Osteoblast (primary cell): ENCODE results near the gene HUS1B. TPM values are rescaled to one million over a fixed set of nuclear protein-coding genes. Genes with fewer than 3 reads are reported as not detected.

Experiments used
- DNase-seq: peaks from one replicate; pipeline ENCODE4 v3.0.0; 2011; ENCODE audit warnings: low spot score, mixed read lengths; ENCODE audit not compliant: insufficient read length; ENCODE audit errors: missing footprints
- H2AFZ ChIP-seq: 2 replicates; pipeline ENCODE4 v1.6.0; 2011; ENCODE audit warnings: mild to moderate bottlenecking, low read length
- H3K27ac ChIP-seq: 2 replicates; pipeline ENCODE4 v1.5.1; 2011; ENCODE audit warnings: mild to moderate bottlenecking, low read depth, low read length, moderate library complexity
- H3K27me3 ChIP-seq: 2 replicates; pipeline ENCODE4 v1.6.0; 2012; ENCODE audit warnings: mild to moderate bottlenecking, control low read depth, inconsistent platforms, low read length, moderate library complexity; ENCODE audit not compliant: insufficient read depth
- H3K36me3 ChIP-seq: 2 replicates; pipeline ENCODE4 v1.5.1; 2011; ENCODE audit warnings: mild to moderate bottlenecking, low read length, control low read depth, moderate library complexity; ENCODE audit not compliant: insufficient read depth
- H3K4me1 ChIP-seq: 2 replicates; pipeline ENCODE4 v1.5.1; 2011; ENCODE audit warnings: mild to moderate bottlenecking, low read length, control low read depth, moderate library complexity; ENCODE audit not compliant: insufficient read depth
- H3K4me2 ChIP-seq: 2 replicates; pipeline ENCODE4 v1.6.0; 2011; ENCODE audit warnings: mild to moderate bottlenecking, low read length; ENCODE audit not compliant: insufficient read depth
- H3K4me3 ChIP-seq: fragments of 200-600 bp; sonication (generic); 3 replicates; pipeline ENCODE4 v1.5.1; 2012; ENCODE audit warnings: mild to moderate bottlenecking, low read length, inconsistent platforms; ENCODE audit not compliant: insufficient read depth
- H3K79me2 ChIP-seq: 2 replicates; pipeline ENCODE4 v1.6.0; 2012; ENCODE audit warnings: mild to moderate bottlenecking, low read length, control low read depth, inconsistent platforms; ENCODE audit not compliant: insufficient read depth
- H3K9me3 ChIP-seq: 2 replicates; pipeline ENCODE4 v1.5.1; 2011; ENCODE audit warnings: low read depth, low read length, control low read depth
- H4K20me1 ChIP-seq: 2 replicates; pipeline ENCODE4 v1.6.0; 2012; ENCODE audit warnings: mild to moderate bottlenecking, low read length, control low read depth; ENCODE audit not compliant: insufficient read depth
- CTCF ChIP-seq: IDR thresholded peaks from 2 replicates; pipeline ENCODE4 v1.5.1; 2011; ENCODE audit warnings: mild to moderate bottlenecking, low read depth, low read length, moderate library complexity; ENCODE audit errors: extremely low read depth
- total RNA-seq: library from RNA; depleted of rRNA; stranded (reverse); fragments of >200 nt; gene quantifications from 2 replicates; pipeline ENCODE4 v1.2.3, GENCODE V29; 2012

Gene HUS1B
- total RNA-seq, 1 donor, result 0.72 TPM

- no peak overlapping the region for H2AFZ ChIP-seq
- H3K79me2 ChIP-seq, result no peaks in the 10 kb centered on the region
- H3K4me1 ChIP-seq, result no peaks in the 10 kb centered on the region
- H3K36me3 ChIP-seq, result peaks cover 19% of the 10 kb centered on the region
- no peaks in the 10 kb centered on the region for H4K20me1 ChIP-seq
- DNase-seq, result no peak
- no peaks in the 10 kb centered on the region for H3K27me3 ChIP-seq
- no peak overlapping the region for H3K27ac ChIP-seq
- no peak overlapping the region for H3K4me3 ChIP-seq
- TF ChIP-seq CTCF, result no peak
- H3K9me3 ChIP-seq, result no peaks in the 10 kb centered on the region
- no peak overlapping the region for H3K4me2 ChIP-seq
These were observed 46.0 kb downstream of the HUS1B start for GRCh38 chr6:610882-611281.

- DNase-seq, result no peak
- Histone ChIP-seq H3K4me1 (no peaks in the 10 kb centered on the region), H3K79me2 (no peaks in the 10 kb centered on the region), H3K36me3 (peaks cover 15% of the 10 kb centered on the region), H3K9me3 (no peaks in the 10 kb centered on the region), H2AFZ (no peak overlapping the region), H4K20me1 (no peaks in the 10 kb centered on the region), H3K27ac (no peak overlapping the region), H3K4me3 (no peak overlapping the region), H3K27me3 (no peaks in the 10 kb centered on the region), H3K4me2 (no peak overlapping the region)
- TF ChIP-seq CTCF, result no peak
These were observed 47.0 kb downstream of the HUS1B start for GRCh38 chr6:609905-610304.

- DNase-seq, result no peak
- no peak overlapping the region for H3K4me2 ChIP-seq
- H4K20me1 ChIP-seq, result no peaks in the 10 kb centered on the region
- peaks cover 12% of the 10 kb centered on the region for H3K36me3 ChIP-seq
- H3K4me3 ChIP-seq, result no peak overlapping the region
- no peak overlapping the region for H3K27ac ChIP-seq
- H3K9me3 ChIP-seq, result no peaks in the 10 kb centered on the region
- H3K27me3 ChIP-seq, result no peaks in the 10 kb centered on the region
- TF ChIP-seq CTCF, result no peak
- no peak overlapping the region for H2AFZ ChIP-seq
- no peaks in the 10 kb centered on the region for H3K4me1 ChIP-seq
- no peaks in the 10 kb centered on the region for H3K79me2 ChIP-seq
These were observed 50.0 kb downstream of the HUS1B start for GRCh38 chr6:606829-607379.

Other genes with a start within 250 kb of the HUS1B start
- 19.5 and 22.4 TPM in 2 replicates for gene EXOC2, start 36.0 kb upstream of the HUS1B start, total RNA-seq